ENCODE measurements around the gene MCRIP1. TPM values are rescaled to one million over a fixed set of nuclear protein-coding genes. Genes with fewer than 3 reads are reported as not detected.

The MCRIP1 gene
- total and polyA plus RNA-seq, 9 of the 15 experiments (the other 6 are each of a cell fraction or from before 2014, with no cell fraction given), result 0.39 to 35.8 (median 9.7) TPM

DNA sequence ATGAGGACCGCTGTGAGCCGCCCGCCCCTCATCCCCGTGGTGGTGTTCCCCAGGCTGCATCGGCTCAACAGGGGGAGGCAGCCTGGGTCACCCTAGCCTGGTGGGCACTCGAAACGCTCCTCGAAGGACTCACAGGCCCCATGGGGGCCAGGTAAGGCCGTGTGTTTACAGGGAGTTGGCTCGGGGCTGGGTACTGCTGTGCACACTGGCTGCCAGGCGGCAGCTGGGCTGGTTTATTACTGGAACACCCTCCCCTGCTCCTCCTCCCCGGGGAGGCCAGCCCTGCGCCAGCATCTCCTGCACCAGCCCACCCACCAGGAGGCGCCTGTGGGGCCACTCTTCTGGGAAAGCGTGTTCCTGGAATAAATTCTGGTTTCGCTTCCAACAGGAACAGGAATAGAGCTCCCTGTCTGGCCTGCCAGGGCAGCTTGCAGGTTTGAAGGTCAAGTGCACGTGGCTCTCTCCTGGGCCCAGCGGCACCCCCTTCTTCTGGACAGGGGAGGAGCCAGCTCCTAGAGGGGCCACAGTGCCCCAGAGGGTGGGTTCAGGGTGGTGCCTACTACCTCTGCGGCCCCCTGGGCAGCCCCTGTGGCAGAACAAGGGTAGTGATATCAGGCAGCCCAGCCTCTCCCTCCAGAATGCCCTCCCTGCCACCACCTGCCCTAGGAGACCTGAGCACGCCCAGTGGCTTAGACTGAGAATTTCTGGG is 11.3 kb downstream of the MCRIP1 start (continued):
- TF ChIP-seq ZBTB17 (CRISPR knock-in tag; IDR thresholded peaks at IDR 0.05) (peak; percentile 60), ZNF282 (CRISPR knock-in tag; IDR thresholded peaks at IDR 0.05) (no peak), NR4A1 (CRISPR knock-in tag; IDR thresholded peaks at IDR 0.05) (no peak; the same call in 1 of the 2 replicates), NR4A1 (tag; IDR thresholded peaks at IDR 0.05) (peak; percentile 94), MCM5 (IDR thresholded peaks at IDR 0.05; ENCODE audit: low read depth) (no peak), RBM22 (IDR thresholded peaks at IDR 0.05; ENCODE audit: low read depth, low read length, poor library complexity, severe bottlenecking) (no peak), HNRNPK (IDR thresholded peaks at IDR 0.05; ENCODE audit: low read depth, low read length, poor library complexity, severe bottlenecking) (no peak), SIN3B (IDR thresholded peaks at IDR 0.05; ENCODE audit: low read depth) (no peak), ZKSCAN3 (CRISPR knock-in tag; IDR thresholded peaks at IDR 0.05) (no peak), SREBF1 (IDR thresholded peaks at IDR 0.05; ENCODE audit: borderline replicate concordance, low read depth, low read length) (no peak), POLR3G (IDR thresholded peaks at IDR 0.05; ENCODE audit: extremely low read depth, insufficient read length, insufficient replicate concordance) (no peak)
- TF ChIP-seq, protein P1, sequence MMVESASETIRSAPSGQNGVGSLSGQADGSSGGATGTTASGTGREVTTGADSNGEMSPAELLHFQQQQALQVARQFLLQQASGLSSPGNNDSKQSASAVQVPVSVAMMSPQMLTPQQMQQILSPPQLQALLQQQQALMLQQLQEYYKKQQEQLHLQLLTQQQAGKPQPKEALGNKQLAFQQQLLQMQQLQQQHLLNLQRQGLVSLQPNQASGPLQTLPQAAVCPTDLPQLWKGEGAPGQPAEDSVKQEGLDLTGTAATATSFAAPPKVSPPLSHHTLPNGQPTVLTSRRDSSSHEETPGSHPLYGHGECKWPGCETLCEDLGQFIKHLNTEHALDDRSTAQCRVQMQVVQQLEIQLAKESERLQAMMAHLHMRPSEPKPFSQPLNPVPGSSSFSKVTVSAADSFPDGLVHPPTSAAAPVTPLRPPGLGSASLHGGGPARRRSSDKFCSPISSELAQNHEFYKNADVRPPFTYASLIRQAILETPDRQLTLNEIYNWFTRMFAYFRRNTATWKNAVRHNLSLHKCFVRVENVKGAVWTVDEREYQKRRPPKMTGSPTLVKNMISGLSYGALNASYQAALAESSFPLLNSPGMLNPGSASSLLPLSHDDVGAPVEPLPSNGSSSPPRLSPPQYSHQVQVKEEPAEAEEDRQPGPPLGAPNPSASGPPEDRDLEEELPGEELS (CRISPR knock-in tag; IDR thresholded peaks at IDR 0.05; ENCODE audit: borderline replicate concordance), result no peak
- TF ChIP-seq, protein P2, sequence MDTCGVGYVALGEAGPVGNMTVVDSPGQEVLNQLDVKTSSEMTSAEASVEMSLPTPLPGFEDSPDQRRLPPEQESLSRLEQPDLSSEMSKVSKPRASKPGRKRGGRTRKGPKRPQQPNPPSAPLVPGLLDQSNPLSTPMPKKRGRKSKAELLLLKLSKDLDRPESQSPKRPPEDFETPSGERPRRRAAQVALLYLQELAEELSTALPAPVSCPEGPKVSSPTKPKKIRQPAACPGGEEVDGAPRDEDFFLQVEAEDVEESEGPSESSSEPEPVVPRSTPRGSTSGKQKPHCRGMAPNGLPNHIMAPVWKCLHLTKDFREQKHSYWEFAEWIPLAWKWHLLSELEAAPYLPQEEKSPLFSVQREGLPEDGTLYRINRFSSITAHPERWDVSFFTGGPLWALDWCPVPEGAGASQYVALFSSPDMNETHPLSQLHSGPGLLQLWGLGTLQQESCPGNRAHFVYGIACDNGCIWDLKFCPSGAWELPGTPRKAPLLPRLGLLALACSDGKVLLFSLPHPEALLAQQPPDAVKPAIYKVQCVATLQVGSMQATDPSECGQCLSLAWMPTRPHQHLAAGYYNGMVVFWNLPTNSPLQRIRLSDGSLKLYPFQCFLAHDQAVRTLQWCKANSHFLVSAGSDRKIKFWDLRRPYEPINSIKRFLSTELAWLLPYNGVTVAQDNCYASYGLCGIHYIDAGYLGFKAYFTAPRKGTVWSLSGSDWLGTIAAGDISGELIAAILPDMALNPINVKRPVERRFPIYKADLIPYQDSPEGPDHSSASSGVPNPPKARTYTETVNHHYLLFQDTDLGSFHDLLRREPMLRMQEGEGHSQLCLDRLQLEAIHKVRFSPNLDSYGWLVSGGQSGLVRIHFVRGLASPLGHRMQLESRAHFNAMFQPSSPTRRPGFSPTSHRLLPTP (IDR thresholded peaks at IDR 0.05; ENCODE audit: borderline replicate concordance, extremely low read depth, insufficient read length), result no peak
- TF ChIP-seq, protein P3, sequence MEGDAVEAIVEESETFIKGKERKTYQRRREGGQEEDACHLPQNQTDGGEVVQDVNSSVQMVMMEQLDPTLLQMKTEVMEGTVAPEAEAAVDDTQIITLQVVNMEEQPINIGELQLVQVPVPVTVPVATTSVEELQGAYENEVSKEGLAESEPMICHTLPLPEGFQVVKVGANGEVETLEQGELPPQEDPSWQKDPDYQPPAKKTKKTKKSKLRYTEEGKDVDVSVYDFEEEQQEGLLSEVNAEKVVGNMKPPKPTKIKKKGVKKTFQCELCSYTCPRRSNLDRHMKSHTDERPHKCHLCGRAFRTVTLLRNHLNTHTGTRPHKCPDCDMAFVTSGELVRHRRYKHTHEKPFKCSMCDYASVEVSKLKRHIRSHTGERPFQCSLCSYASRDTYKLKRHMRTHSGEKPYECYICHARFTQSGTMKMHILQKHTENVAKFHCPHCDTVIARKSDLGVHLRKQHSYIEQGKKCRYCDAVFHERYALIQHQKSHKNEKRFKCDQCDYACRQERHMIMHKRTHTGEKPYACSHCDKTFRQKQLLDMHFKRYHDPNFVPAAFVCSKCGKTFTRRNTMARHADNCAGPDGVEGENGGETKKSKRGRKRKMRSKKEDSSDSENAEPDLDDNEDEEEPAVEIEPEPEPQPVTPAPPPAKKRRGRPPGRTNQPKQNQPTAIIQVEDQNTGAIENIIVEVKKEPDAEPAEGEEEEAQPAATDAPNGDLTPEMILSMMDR (IDR thresholded peaks at IDR 0.05 in 2 of 3, conservative IDR thresholded peaks at IDR 0.05 in 1 of 3; ENCODE audit: insufficient read depth in 2 of 3, low read depth in 1 of 3, low read length in 3 of 3), result peak; percentile 84 to 92 (median 88)
- TF ChIP-seq, protein P4, sequence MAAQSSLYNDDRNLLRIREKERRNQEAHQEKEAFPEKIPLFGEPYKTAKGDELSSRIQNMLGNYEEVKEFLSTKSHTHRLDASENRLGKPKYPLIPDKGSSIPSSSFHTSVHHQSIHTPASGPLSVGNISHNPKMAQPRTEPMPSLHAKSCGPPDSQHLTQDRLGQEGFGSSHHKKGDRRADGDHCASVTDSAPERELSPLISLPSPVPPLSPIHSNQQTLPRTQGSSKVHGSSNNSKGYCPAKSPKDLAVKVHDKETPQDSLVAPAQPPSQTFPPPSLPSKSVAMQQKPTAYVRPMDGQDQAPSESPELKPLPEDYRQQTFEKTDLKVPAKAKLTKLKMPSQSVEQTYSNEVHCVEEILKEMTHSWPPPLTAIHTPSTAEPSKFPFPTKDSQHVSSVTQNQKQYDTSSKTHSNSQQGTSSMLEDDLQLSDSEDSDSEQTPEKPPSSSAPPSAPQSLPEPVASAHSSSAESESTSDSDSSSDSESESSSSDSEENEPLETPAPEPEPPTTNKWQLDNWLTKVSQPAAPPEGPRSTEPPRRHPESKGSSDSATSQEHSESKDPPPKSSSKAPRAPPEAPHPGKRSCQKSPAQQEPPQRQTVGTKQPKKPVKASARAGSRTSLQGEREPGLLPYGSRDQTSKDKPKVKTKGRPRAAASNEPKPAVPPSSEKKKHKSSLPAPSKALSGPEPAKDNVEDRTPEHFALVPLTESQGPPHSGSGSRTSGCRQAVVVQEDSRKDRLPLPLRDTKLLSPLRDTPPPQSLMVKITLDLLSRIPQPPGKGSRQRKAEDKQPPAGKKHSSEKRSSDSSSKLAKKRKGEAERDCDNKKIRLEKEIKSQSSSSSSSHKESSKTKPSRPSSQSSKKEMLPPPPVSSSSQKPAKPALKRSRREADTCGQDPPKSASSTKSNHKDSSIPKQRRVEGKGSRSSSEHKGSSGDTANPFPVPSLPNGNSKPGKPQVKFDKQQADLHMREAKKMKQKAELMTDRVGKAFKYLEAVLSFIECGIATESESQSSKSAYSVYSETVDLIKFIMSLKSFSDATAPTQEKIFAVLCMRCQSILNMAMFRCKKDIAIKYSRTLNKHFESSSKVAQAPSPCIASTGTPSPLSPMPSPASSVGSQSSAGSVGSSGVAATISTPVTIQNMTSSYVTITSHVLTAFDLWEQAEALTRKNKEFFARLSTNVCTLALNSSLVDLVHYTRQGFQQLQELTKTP (IDR thresholded peaks at IDR 0.05; ENCODE audit: low read depth in 1 of 2, partially characterized antibody in 2 of 2), result peak in 1 of 2 experiments; percentile 63

Data from K562 (cell line).